Measurements from ENCODE around the gene LAP3.

The LAP3 gene

GRCh38 chr4:17636696-17637622 lies 60.0 kb downstream of the LAP3 start:
- TF ChIP-seq CTCF (IDR thresholded peaks at IDR 0.05; ENCODE audit: low read depth, low read length): peak; percentile 84
- no peak overlapping the region for H3K4me3 ChIP-seq (ENCODE audit: low read depth, low read length)

- no peak for TF ChIP-seq CTCF (IDR thresholded peaks at IDR 0.05; ENCODE audit: low read depth, low read length)
- no peak overlapping the region for H3K4me3 ChIP-seq (ENCODE audit: low read depth, low read length)
Measured at GRCh38 chr4:17639136-17639535, 62.1 kb downstream of the LAP3 start.

GRCh38 chr4:17642398-17642783 lies 65.4 kb downstream of the LAP3 start:
- no peak overlapping the region for H3K4me3 ChIP-seq (ENCODE audit: low read depth, low read length)
- TF ChIP-seq CTCF (IDR thresholded peaks at IDR 0.05; ENCODE audit: low read depth, low read length): no peak

- H3K4me3 ChIP-seq (ENCODE audit: low read depth, low read length): no peak overlapping the region
- TF ChIP-seq CTCF (IDR thresholded peaks at IDR 0.05; ENCODE audit: low read depth, low read length): no peak
Measured at GRCh38 chr4:17646693-17647092, 69.7 kb downstream of the LAP3 start.

- TF ChIP-seq CTCF (IDR thresholded peaks at IDR 0.05; ENCODE audit: low read depth, low read length): no peak
- no peak overlapping the region for H3K4me3 ChIP-seq (ENCODE audit: low read depth, low read length)
Measured at GRCh38 chr4:17647176-17647806, 70.3 kb downstream of the LAP3 start.

- no peak overlapping the region for H3K4me3 ChIP-seq (ENCODE audit: low read depth, low read length)
- TF ChIP-seq CTCF (IDR thresholded peaks at IDR 0.05; ENCODE audit: low read depth, low read length): no peak
Measured at GRCh38 chr4:17647927-17648326, 70.9 kb downstream of the LAP3 start.

- H3K4me3 ChIP-seq (ENCODE audit: low read depth, low read length): no peak overlapping the region
- TF ChIP-seq CTCF (IDR thresholded peaks at IDR 0.05; ENCODE audit: low read depth, low read length): no peak
Measured at GRCh38 chr4:17650406-17650805, 73.4 kb downstream of the LAP3 start.
